ENCODE data around the gene EXT2.

The EXT2 gene

GRCh38 chr11:44065841-44066731 is 29.4 kb upstream of the EXT2 start, which contains the start of gene ACCS:
Gene ACCS (plus strand): TSS chr11:44066270. CDS start chr11:44067628, 1,358 bp downstream.
- H3K4me3 ChIP-seq (ENCODE audit: low read depth in 1 of 5, low read length in 5 of 5), result peak within 1 kb of the TSS; percentile 86 to 94 (median 91)
- H3K9ac ChIP-seq (ENCODE audit: low read length in 5 of 5), result peak within 1 kb of the TSS; percentile 35 to 93 (median 83)
- no peaks in the 10 kb centered on the region for H3K9me3 ChIP-seq (ENCODE audit: control insufficient read depth in 5 of 5, low read length in 5 of 5)
- peaks cover 0 to 23% (median 15%) of the 10 kb centered on the region in 5 donors for H3K4me1 ChIP-seq (ENCODE audit: control insufficient read depth in 5 of 5, insufficient read depth in 5 of 5, low read length in 5 of 5)
- H3K27me3 ChIP-seq (ENCODE audit: control insufficient read depth in 5 of 5, insufficient read depth in 4 of 5, low read length in 5 of 5), result no peaks in the 10 kb centered on the region
- H3K36me3 ChIP-seq (ENCODE audit: control insufficient read depth in 5 of 5, insufficient read depth in 5 of 5, low read length in 5 of 5), result peaks cover 0 to 19% (median 13%) of the 10 kb centered on the region in 5 donors
- H3K27ac ChIP-seq (ENCODE audit: low read depth, low read length), result peak within 1 kb of the TSS; percentile 94

GRCh38 chr11:44066732-44067141 is 28.7 kb upstream of the EXT2 start:
- Histone ChIP-seq H3K27me3 (ENCODE audit: control insufficient read depth in 5 of 5, insufficient read depth in 4 of 5, low read length in 5 of 5) (no peaks in the 10 kb centered on the region), H3K36me3 (ENCODE audit: control insufficient read depth in 5 of 5, insufficient read depth in 5 of 5, low read length in 5 of 5) (peaks cover 0 to 26% (median 18%) of the 10 kb centered on the region in 5 donors), H3K27ac (ENCODE audit: low read depth, low read length) (peak overlapping the region; percentile 94), H3K4me3 (ENCODE audit: low read depth in 1 of 5, low read length in 5 of 5) (peak overlapping the region; percentile 86 to 94 (median 91)), H3K4me1 (ENCODE audit: control insufficient read depth in 5 of 5, insufficient read depth in 5 of 5, low read length in 5 of 5) (peaks cover 0 to 23% (median 15%) of the 10 kb centered on the region in 5 donors), H3K9ac (ENCODE audit: low read length in 5 of 5) (peak overlapping the region in 4 of 5 donors; percentile 75 to 93 (median 85)), H3K9me3 (ENCODE audit: control insufficient read depth in 5 of 5, low read length in 5 of 5) (no peaks in the 10 kb centered on the region)

- H3K9me3 ChIP-seq (ENCODE audit: control insufficient read depth in 5 of 5, low read length in 5 of 5), result no peaks in the 10 kb centered on the region
- peaks cover 0 to 23% (median 15%) of the 10 kb centered on the region in 5 donors for H3K4me1 ChIP-seq (ENCODE audit: control insufficient read depth in 5 of 5, insufficient read depth in 5 of 5, low read length in 5 of 5)
- H3K36me3 ChIP-seq (ENCODE audit: control insufficient read depth in 5 of 5, insufficient read depth in 5 of 5, low read length in 5 of 5), result peaks cover 0 to 26% (median 18%) of the 10 kb centered on the region in 5 donors
- peak overlapping the region; percentile 86 to 94 (median 91) for H3K4me3 ChIP-seq (ENCODE audit: low read depth in 1 of 5, low read length in 5 of 5)
- peak overlapping the region in 2 of 5 donors; percentile 83 to 87 for H3K9ac ChIP-seq (ENCODE audit: low read length in 5 of 5)
- no peaks in the 10 kb centered on the region for H3K27me3 ChIP-seq (ENCODE audit: control insufficient read depth in 5 of 5, insufficient read depth in 4 of 5, low read length in 5 of 5)
- no peak overlapping the region for H3K27ac ChIP-seq (ENCODE audit: low read depth, low read length)
Observed at GRCh38 chr11:44067266-44067665, 28.2 kb upstream of the EXT2 start.

- Histone ChIP-seq H3K4me3 (ENCODE audit: low read depth in 1 of 5, low read length in 5 of 5) (no peak overlapping the region), H3K9ac (ENCODE audit: low read length in 5 of 5) (no peak overlapping the region), H3K27ac (ENCODE audit: low read depth, low read length) (no peak overlapping the region), H3K4me1 (ENCODE audit: control insufficient read depth in 5 of 5, insufficient read depth in 5 of 5, low read length in 5 of 5) (peaks cover 0 to 23% (median 15%) of the 10 kb centered on the region in 5 donors), H3K36me3 (ENCODE audit: control insufficient read depth in 5 of 5, insufficient read depth in 5 of 5, low read length in 5 of 5) (peaks cover 0 to 33% (median 25%) of the 10 kb centered on the region in 5 donors), H3K9me3 (ENCODE audit: control insufficient read depth in 5 of 5, low read length in 5 of 5) (no peaks in the 10 kb centered on the region), H3K27me3 (ENCODE audit: control insufficient read depth in 5 of 5, insufficient read depth in 4 of 5, low read length in 5 of 5) (no peaks in the 10 kb centered on the region)
Observed at GRCh38 chr11:44068180-44068579, 27.3 kb upstream of the EXT2 start.

GRCh38 chr11:44071157-44071556 is 24.3 kb upstream of the EXT2 start:
- H3K27me3 ChIP-seq (ENCODE audit: control insufficient read depth in 5 of 5, insufficient read depth in 4 of 5, low read length in 5 of 5), result no peaks in the 10 kb centered on the region
- no peak overlapping the region for H3K4me3 ChIP-seq (ENCODE audit: low read depth in 1 of 5, low read length in 5 of 5)
- no peaks in the 10 kb centered on the region for H3K9me3 ChIP-seq (ENCODE audit: control insufficient read depth in 5 of 5, low read length in 5 of 5)
- peaks cover 0 to 18% (median 10%) of the 10 kb centered on the region in 5 donors for H3K4me1 ChIP-seq (ENCODE audit: control insufficient read depth in 5 of 5, insufficient read depth in 5 of 5, low read length in 5 of 5)
- no peak overlapping the region for H3K9ac ChIP-seq (ENCODE audit: low read length in 5 of 5)
- peaks cover 0 to 60% (median 43%) of the 10 kb centered on the region in 5 donors for H3K36me3 ChIP-seq (ENCODE audit: control insufficient read depth in 5 of 5, insufficient read depth in 5 of 5, low read length in 5 of 5)
- no peak overlapping the region for H3K27ac ChIP-seq (ENCODE audit: low read depth, low read length)

GRCh38 chr11:44072757-44073658 is 22.5 kb upstream of the EXT2 start:
- no peak overlapping the region for H3K9ac ChIP-seq (ENCODE audit: low read length in 5 of 5)
- H3K4me3 ChIP-seq (ENCODE audit: low read depth in 1 of 5, low read length in 5 of 5), result no peak overlapping the region
- H3K27me3 ChIP-seq (ENCODE audit: control insufficient read depth in 5 of 5, insufficient read depth in 4 of 5, low read length in 5 of 5), result no peaks in the 10 kb centered on the region
- peaks cover 0 to 6% (median 0%) of the 10 kb centered on the region in 5 donors for H3K4me1 ChIP-seq (ENCODE audit: control insufficient read depth in 5 of 5, insufficient read depth in 5 of 5, low read length in 5 of 5)
- H3K36me3 ChIP-seq (ENCODE audit: control insufficient read depth in 5 of 5, insufficient read depth in 5 of 5, low read length in 5 of 5), result peaks cover 0 to 76% (median 49%) of the 10 kb centered on the region in 5 donors
- H3K27ac ChIP-seq (ENCODE audit: low read depth, low read length), result no peak overlapping the region
- no peaks in the 10 kb centered on the region for H3K9me3 ChIP-seq (ENCODE audit: control insufficient read depth in 5 of 5, low read length in 5 of 5)

GRCh38 chr11:44078794-44079193 is 16.7 kb upstream of the EXT2 start:
- Histone ChIP-seq H3K27ac (ENCODE audit: low read depth, low read length) (no peak overlapping the region), H3K4me3 (ENCODE audit: low read depth in 1 of 5, low read length in 5 of 5) (no peak overlapping the region), H3K4me1 (ENCODE audit: control insufficient read depth in 5 of 5, insufficient read depth in 5 of 5, low read length in 5 of 5) (no peaks in the 10 kb centered on the region), H3K27me3 (ENCODE audit: control insufficient read depth in 5 of 5, insufficient read depth in 4 of 5, low read length in 5 of 5) (no peaks in the 10 kb centered on the region), H3K36me3 (ENCODE audit: control insufficient read depth in 5 of 5, insufficient read depth in 5 of 5, low read length in 5 of 5) (peaks cover 9 to 91% (median 63%) of the 10 kb centered on the region in 5 donors), H3K9ac (ENCODE audit: low read length in 5 of 5) (no peak overlapping the region), H3K9me3 (ENCODE audit: control insufficient read depth in 5 of 5, low read length in 5 of 5) (no peaks in the 10 kb centered on the region)

GRCh38 chr11:44079376-44079775 is 16.1 kb upstream of the EXT2 start:
- no peaks in the 10 kb centered on the region for H3K27me3 ChIP-seq (ENCODE audit: control insufficient read depth in 5 of 5, insufficient read depth in 4 of 5, low read length in 5 of 5)
- no peak overlapping the region for H3K27ac ChIP-seq (ENCODE audit: low read depth, low read length)
- H3K36me3 ChIP-seq (ENCODE audit: control insufficient read depth in 5 of 5, insufficient read depth in 5 of 5, low read length in 5 of 5), result peaks cover 13 to 93% (median 63%) of the 10 kb centered on the region in 5 donors

GRCh38 chr11:44080951-44081350 is 14.5 kb upstream of the EXT2 start:
- Histone ChIP-seq H3K4me3 (ENCODE audit: low read depth in 1 of 5, low read length in 5 of 5) (no peak overlapping the region), H3K9ac (ENCODE audit: low read length in 5 of 5) (no peak overlapping the region), H3K4me1 (ENCODE audit: control insufficient read depth in 5 of 5, insufficient read depth in 5 of 5, low read length in 5 of 5) (no peaks in the 10 kb centered on the region), H3K36me3 (ENCODE audit: control insufficient read depth in 5 of 5, insufficient read depth in 5 of 5, low read length in 5 of 5) (peaks cover 13 to 80% (median 51%) of the 10 kb centered on the region in 5 donors), H3K27me3 (ENCODE audit: control insufficient read depth in 5 of 5, insufficient read depth in 4 of 5, low read length in 5 of 5) (no peaks in the 10 kb centered on the region), H3K27ac (ENCODE audit: low read depth, low read length) (no peak overlapping the region), H3K9me3 (ENCODE audit: control insufficient read depth in 5 of 5, low read length in 5 of 5) (peaks cover 0 to 4% (median 0%) of the 10 kb centered on the region in 5 donors)

More at GRCh38 chr11:44079376-44079775, 16.1 kb upstream of the EXT2 start:
- Histone ChIP-seq H3K9ac (ENCODE audit: low read length in 5 of 5) (no peak overlapping the region), H3K9me3 (ENCODE audit: control insufficient read depth in 5 of 5, low read length in 5 of 5) (no peaks in the 10 kb centered on the region), H3K4me1 (ENCODE audit: control insufficient read depth in 5 of 5, insufficient read depth in 5 of 5, low read length in 5 of 5) (no peaks in the 10 kb centered on the region), H3K4me3 (ENCODE audit: low read depth in 1 of 5, low read length in 5 of 5) (no peak overlapping the region)

All from subcutaneous abdominal adipose tissue (tissue), 5 donors.